GM21367 (cell line): ENCODE measurements around the gene TIGD4.

ENCODE experiments used
- ATAC-seq: cut with Tn5 transposase; IDR thresholded peaks from one replicate; pipeline ENCODE4 v1.9.1; 2021; ENCODE audit not compliant: unreplicated experiment

The TIGD4 gene

DNA sequence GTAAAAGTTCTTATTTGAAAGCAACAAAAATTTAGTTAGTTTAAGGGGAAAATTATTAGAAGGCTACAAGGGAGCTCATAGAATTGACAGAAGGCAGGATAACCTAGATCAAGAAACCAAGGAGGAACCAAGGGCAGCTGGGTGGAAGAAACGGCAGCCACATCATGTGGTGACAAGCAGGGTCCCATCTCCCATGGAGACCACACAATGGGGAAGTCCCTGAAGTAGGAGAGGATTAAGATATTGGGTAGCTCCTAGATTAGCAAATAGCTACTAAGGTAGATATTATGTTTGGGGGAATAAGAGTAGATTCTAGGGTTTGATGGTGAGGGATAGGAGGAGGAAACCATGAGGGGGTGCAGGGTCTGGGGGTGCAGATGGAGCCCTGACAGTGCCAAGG lies 51.7 kb downstream of the TIGD4 start:
- no peak for ATAC-seq

DNA sequence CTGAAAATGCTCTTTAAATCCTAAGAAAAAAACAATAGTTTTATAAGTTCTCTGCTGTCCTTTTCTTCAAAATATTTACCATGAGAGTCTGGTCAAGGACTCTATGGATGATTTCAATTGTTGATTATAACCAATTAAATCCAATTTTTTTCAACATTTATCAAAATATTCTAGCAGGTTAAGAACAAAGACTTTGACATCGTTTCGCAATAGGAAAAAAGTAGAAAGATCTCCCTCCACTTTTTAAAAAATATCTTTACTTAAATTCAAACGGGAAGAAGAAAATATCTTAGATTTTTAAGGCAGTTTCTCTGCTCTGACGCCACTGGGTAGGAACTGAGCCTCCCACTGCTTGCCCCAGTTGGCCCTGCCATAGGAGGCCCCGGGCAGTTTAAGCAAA lies 55.0 kb downstream of the TIGD4 start:
- no peak for ATAC-seq

DNA sequence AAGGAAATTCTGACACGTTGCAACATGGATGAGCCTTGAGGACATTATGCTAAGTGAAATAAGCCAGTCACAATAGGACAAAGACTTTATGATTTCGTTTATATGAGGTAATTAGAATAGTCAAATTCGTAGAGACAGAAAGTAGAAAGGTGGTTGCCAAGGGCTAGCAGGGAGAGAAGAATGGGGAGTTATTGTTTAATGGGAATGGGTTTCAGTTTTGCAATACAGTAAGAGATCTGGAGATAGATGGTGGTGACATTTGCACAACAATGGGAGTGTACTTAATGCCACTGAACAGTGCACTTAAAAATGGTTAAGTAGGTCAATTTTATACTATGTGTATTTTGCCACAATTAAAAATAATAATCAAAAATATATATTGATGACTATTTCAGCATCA lies 56.3 kb downstream of the TIGD4 start:
- ATAC-seq = no peak

DNA sequence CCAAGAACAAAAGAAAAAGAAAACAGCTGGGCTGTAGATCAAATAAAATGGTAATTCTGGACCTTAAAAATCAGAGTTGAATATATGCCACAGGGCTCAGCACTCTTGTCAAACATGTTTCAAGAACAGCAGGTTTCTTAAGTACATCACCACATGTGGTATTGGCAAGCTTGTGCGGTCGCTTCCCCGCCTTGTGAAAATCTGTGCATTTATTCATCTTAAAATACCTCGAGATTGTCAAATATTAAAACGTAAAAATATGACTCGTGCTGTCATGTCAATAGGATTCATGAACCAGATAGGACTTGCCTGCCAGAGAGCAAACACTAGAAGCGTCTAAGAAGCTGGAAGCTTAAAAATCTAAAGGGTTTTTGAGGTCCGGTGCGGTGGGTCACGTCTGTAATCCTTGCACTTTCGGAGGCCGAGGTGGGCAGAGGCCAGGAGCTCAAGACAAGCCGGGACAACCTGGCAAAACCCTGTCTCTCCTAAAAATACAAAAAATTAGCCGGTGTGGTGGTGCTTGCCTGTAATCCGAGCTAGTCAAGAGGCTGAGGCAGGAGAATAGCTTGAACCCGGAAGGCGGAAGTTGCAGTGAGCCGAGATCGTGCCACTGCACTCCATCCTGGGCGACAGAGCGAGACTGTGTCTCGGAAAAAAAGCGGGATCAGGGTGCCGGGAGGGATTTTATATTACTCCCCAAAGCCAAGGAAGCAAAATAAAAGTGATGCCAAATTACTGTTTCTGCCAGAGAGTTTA lies 59.6 kb downstream of the TIGD4 start:
- no peak for ATAC-seq
